Adrenal gland (tissue), 12 donors: ENCODE measurements around the gene LRRC26. TPM values are rescaled to one million over a fixed set of nuclear protein-coding genes. Genes with fewer than 3 reads are reported as not detected.

ENCODE experiments used
- DNase-seq, 7 donors: peaks; one replicate each; pipeline ENCODE4 v3.0.0-alpha.2; 2019 to 2020
- H3K27ac ChIP-seq, 5 donors: fragments of 200-600 bp; sonication (generic) in 4 of 5; 1 replicate in 3 of 5; 2 replicates in 2 of 5; pipeline versions ENCODE4 v1.5.1 to v1.8.0; 2016 to 2020; ENCODE audit warnings: mild to moderate bottlenecking in 1 of 5
- H3K27me3 ChIP-seq: fragments of 200-600 bp; 2 replicates; pipeline ENCODE4 v1.8.0; 2021
- H3K36me3 ChIP-seq, 2 donors: fragments of 200-600 bp; replicated peaks in 1 of 2; 1 replicate in 1 of 2; 2 replicates in 1 of 2; pipeline versions ENCODE4 v1.5.1 to v1.8.0; 2018 to 2022
- H3K4me1 ChIP-seq, 2 donors: fragments of 200-600 bp; replicated peaks in 1 of 2; 1 replicate in 1 of 2; 2 replicates in 1 of 2; pipeline versions ENCODE4 v1.5.1 to v1.8.0; 2018 to 2021
- H3K4me3 ChIP-seq, 4 donors: fragments of 200-600 bp; sonication (generic) in 3 of 4; one replicate each; pipeline ENCODE4 v1.5.1; 2016 to 2018
- H3K9me3 ChIP-seq, 3 donors: fragments of 200-600 bp; sonication (generic) in 1 of 3; replicated peaks in 1 of 3; 1 replicate in 2 of 3; 2 replicates in 1 of 3; pipeline versions ENCODE4 v1.5.1 to v1.8.0; 2016 to 2021
- CTCF ChIP-seq, 6 experiments: fragments of 450-650 bp in 4 of 6; fragments of 200-600 bp in 2 of 6; sonication (generic) in 1 of 6; IDR thresholded peaks; 1 replicate in 5 of 6; 2 replicates in 1 of 6; pipeline versions ENCODE4 v1.5.1 to v1.8.0; 2016 to 2021; ENCODE audit warnings: antibody characterized with exemption in 6 of 6, mild to moderate bottlenecking in 2 of 6, moderate library complexity in 1 of 6
- POLR2A ChIP-seq, 2 donors: fragments of 450-650 bp; IDR thresholded peaks; one replicate each; pipeline ENCODE4 v1.6.1; 2017; ENCODE audit warnings: antibody characterized with exemption in 2 of 2, mild to moderate bottlenecking in 2 of 2, moderate library complexity in 1 of 2
- WGBS, 4 donors: extraction: QIAGEN DNeasy Blood & Tissue Kit in 2 of 4; methylation state at CpG; one replicate each; pipeline versions ENCODE4 v1.1.5 to v1.1.7; 2013 to 2017; 5-methylcytosine and 5-hydroxymethylcytosine counted together
- intact Hi-C, 2 donors: fragments of 100-400 bp; cut with DNase I; formaldehyde crosslinking; loops; one replicate each; pipeline versions ENCODE4 v1.14.1 to v1.15.0; 2022 to 2023
- polyA plus RNA-seq, 3 donors: library from polyadenylated mRNA; stranded (reverse); fragments of 200-250 nt in 2 of 3; fragments of 350-450 nt in 1 of 3; fragmentation: Illumina TruSeq in 1 of 3; extraction: RNeasy Lipid Tissue Mini Kit (QIAGEN cat#74804) in 1 of 3; gene quantifications; one replicate each; pipeline ENCODE4 v1.2.3, GENCODE V29; 2013 to 2014
- total RNA-seq, 9 donors: library from RNA; depleted of rRNA in 4 of 9; stranded (reverse); fragments of >200 nt in 4 of 9; fragments of 120-200 nt in 1 of 9; fragmentation: NEBNext Ultra II Directional in 1 of 9; extraction: Animal tissue kit (Norgen Biotek cat#: 25700) in 1 of 9; gene quantifications; one replicate each; pipeline versions ENCODE4 v1.1.0 to v1.2.4, GENCODE V29; 2013 to 2023
- donor health status: healthy with polysubstance abuse.
- donor health status: Bipolar disorder and iron deficiency.
- donor health status: DM: yes; HTN: yes; CAD: no.
- donor health status: DM: no; HTN: no; CAD: no.
- donor health status: DM: no; HTN: no; CAD: no.
- donor health status: DM: yes; HTN: yes; CAD: no.

Gene LRRC26
- total and polyA plus RNA-seq, 12 donors = not detected

- Histone ChIP-seq H3K27ac (no peak overlapping the region), H3K4me3 (no peak overlapping the region), H3K4me1 (peaks cover 9 to 19% of the 10 kb centered on the region in 2 donors), H3K36me3 (peaks cover 0 to 64% of the 10 kb centered on the region in 2 donors), H3K9me3 (no peaks in the 10 kb centered on the region), H3K27me3 (no peaks in the 10 kb centered on the region)
- WGBS, 4 donors = 89 to 92% (median 91%) methylated on average over 19 to 27 of the region's 27 CpGs
- intact Hi-C loops = no loop called here
- no peak for DNase-seq
- no peak for TF ChIP-seq POLR2A (IDR thresholded peaks at IDR 0.05)
- no peak for TF ChIP-seq CTCF (IDR thresholded peaks at IDR 0.05)
These were observed 14.2 kb upstream of the LRRC26 start for GRCh38 chr9:137183980-137184595.

- Histone ChIP-seq H3K27ac (no peak overlapping the region), H3K9me3 (no peaks in the 10 kb centered on the region), H3K4me1 (peaks cover 17 to 26% of the 10 kb centered on the region in 2 donors), H3K27me3 (no peaks in the 10 kb centered on the region), H3K4me3 (no peak overlapping the region), H3K36me3 (peaks cover 0 to 64% of the 10 kb centered on the region in 2 donors)
- TF ChIP-seq POLR2A (IDR thresholded peaks at IDR 0.05) (no peak), CTCF (IDR thresholded peaks at IDR 0.05) (no peak)
- DNase-seq = no peak
- intact Hi-C loops = no loop called here
- 90 to 100% (median 92%) methylated on average over 1 to 17 of the region's 17 CpGs for WGBS, 4 donors
These were observed 13.0 kb upstream of the LRRC26 start for GRCh38 chr9:137182836-137183235.

DNA sequence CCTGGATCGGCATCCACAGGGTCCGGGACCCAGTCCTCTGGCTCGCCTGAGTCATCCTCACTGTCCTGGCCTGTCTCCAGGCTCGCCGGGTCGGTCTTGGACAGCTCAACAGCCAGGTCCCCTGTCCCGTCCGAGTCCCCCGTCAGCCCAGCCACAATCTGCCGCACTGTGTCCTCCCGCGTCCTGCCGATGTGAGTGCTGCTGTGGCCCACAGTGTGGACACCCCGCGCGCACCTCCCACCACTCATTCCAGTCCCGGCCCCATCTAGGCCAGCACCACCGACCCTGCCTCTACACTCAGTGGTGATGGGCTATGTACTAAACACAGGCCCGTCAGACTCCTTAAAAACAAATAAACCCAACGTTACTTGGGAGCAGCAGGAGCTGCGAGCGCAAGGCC is 11.8 kb upstream of the LRRC26 start:
- H3K4me1 ChIP-seq = peaks cover 8 to 15% of the 10 kb centered on the region in 2 donors
- no peaks in the 10 kb centered on the region for H3K27me3 ChIP-seq
- no peak overlapping the region for H3K4me3 ChIP-seq
- TF ChIP-seq POLR2A (IDR thresholded peaks at IDR 0.05) = no peak
- TF ChIP-seq CTCF (IDR thresholded peaks at IDR 0.05) = no peak
- H3K27ac ChIP-seq = no peak overlapping the region
- DNase-seq = no peak
- H3K36me3 ChIP-seq = peaks cover 0 to 64% of the 10 kb centered on the region in 2 donors
- WGBS, 4 donors = 88 to 94% (median 89%) methylated on average over 12 to 22 of the region's 22 CpGs
- intact Hi-C loops = no loop called here
- no peaks in the 10 kb centered on the region for H3K9me3 ChIP-seq

- intact Hi-C loops = no loop called here
- Histone ChIP-seq H3K4me1 (peaks cover 8 to 10% of the 10 kb centered on the region in 2 donors), H3K9me3 (no peaks in the 10 kb centered on the region), H3K27me3 (no peaks in the 10 kb centered on the region), H3K36me3 (peaks cover 0 to 57% of the 10 kb centered on the region in 2 donors), H3K4me3 (no peak overlapping the region), H3K27ac (no peak overlapping the region)
- DNase-seq = no peak
- 93 to 95% (median 94%) methylated on average over 4 to 20 of the region's 20 CpGs for WGBS, 4 donors
- no peak for TF ChIP-seq CTCF (IDR thresholded peaks at IDR 0.05)
- no peak for TF ChIP-seq POLR2A (IDR thresholded peaks at IDR 0.05)
These were observed 10.6 kb upstream of the LRRC26 start for GRCh38 chr9:137180491-137180890.
